H1 (cell line): Measurements from ENCODE around the gene GRM8. TPM values are rescaled to one million over a fixed set of nuclear protein-coding genes. Genes with fewer than 3 reads are reported as not detected.

Experiments used
- CTCF ChIA-PET: fragments of 300-600 bp; sonication (Branson Sonifier 250); formaldehyde crosslinking; loops from one replicate; lab custom pipeline; 2021; ENCODE audit not compliant: partially characterized antibody; lab: Charles Lee
- POLR2A ChIA-PET: fragments of 300-600 bp; sonication (Branson Sonifier 250); formaldehyde crosslinking; loops from one replicate; lab custom pipeline; 2021; ENCODE audit warnings: inconsistent platforms; ENCODE audit not compliant: partially characterized antibody; lab: Charles Lee
- DNase-seq, 2 experiments: peaks; one replicate each; pipeline versions ENCODE4 v3.0.0 to v3.0.0-alpha.2; 2010 to 2022; ENCODE audit warnings: low spot score in 2 of 2, low read depth in 1 of 2, mixed read lengths in 1 of 2
- FAIRE-seq: peaks from 2 replicates; lab custom pipeline; 2011; peaks lifted over from hg19 to GRCh38; lab: Jason Lieb, UNC
- H2AFZ ChIP-seq: 2 replicates; pipeline ENCODE4 v1.8.1; 2012; ENCODE audit warnings: low read length, inconsistent platforms
- H2AK5ac ChIP-seq: 2 replicates; pipeline ENCODE4 v1.6.1; 2013; ENCODE audit warnings: low read depth, low read length
- H2BK120ac ChIP-seq: replicated peaks from 2 replicates; pipeline ENCODE3; 2013; ENCODE audit warnings: low read depth, low read length, inconsistent platforms
- H2BK12ac ChIP-seq: 2 replicates; pipeline ENCODE4 v1.6.1; 2013; ENCODE audit warnings: low read depth, low read length
- H2BK15ac ChIP-seq: 2 replicates; pipeline ENCODE4 v1.6.1; 2013; ENCODE audit warnings: low read length
- H2BK20ac ChIP-seq: 2 replicates; pipeline ENCODE4 v1.6.1; 2013; ENCODE audit warnings: low read length
- H2BK5ac ChIP-seq: 2 replicates; pipeline ENCODE4 v1.6.1; 2013; ENCODE audit warnings: low read depth, low read length
- H3K14ac ChIP-seq: 2 replicates; pipeline ENCODE4 v1.6.1; 2013; ENCODE audit warnings: inconsistent platforms; ENCODE audit not compliant: insufficient read length
- H3K18ac ChIP-seq: 2 replicates; pipeline ENCODE4 v1.6.1; 2013; ENCODE audit warnings: low read length; ENCODE audit errors: extremely low read depth
- H3K23ac ChIP-seq: 2 replicates; pipeline ENCODE4 v1.6.1; 2013; ENCODE audit warnings: inconsistent platforms; ENCODE audit not compliant: insufficient read length
- H3K23me2 ChIP-seq: 2 replicates; pipeline ENCODE4 v1.6.1; 2013; ENCODE audit warnings: low read depth, low read length
- H3K27ac ChIP-seq: 2 replicates; pipeline ENCODE4 v1.6.1; 2011; ENCODE audit warnings: low read depth, low read length, inconsistent platforms
- H3K27me3 ChIP-seq, 4 experiments: replicated peaks in 1 of 4; 1 replicate in 1 of 4; 2 replicates in 3 of 4; pipeline versions ENCODE4 v1.6.1 to v1.8.1; 2011 to 2013; ENCODE audit warnings: low read length in 3 of 4, mild to moderate bottlenecking in 3 of 4, inconsistent platforms in 2 of 4, mixed read lengths in 2 of 4, moderate library complexity in 1 of 4; ENCODE audit not compliant: control insufficient read depth in 3 of 4, insufficient read depth in 3 of 4; ENCODE audit errors: extremely low read depth in 1 of 4
- H3K36me3 ChIP-seq, 4 experiments: 2 replicates each; pipeline versions ENCODE4 v1.6.1 to v1.8.1; 2011 to 2013; ENCODE audit warnings: mild to moderate bottlenecking in 4 of 4, low read length in 3 of 4, moderate library complexity in 2 of 4, control low read depth in 1 of 4, inconsistent platforms in 1 of 4; ENCODE audit not compliant: insufficient read depth in 4 of 4, control insufficient read depth in 2 of 4
- H3K4ac ChIP-seq: replicated peaks from 2 replicates; pipeline ENCODE3; 2013; ENCODE audit warnings: low read length, low read depth, mixed read lengths, inconsistent platforms; ENCODE audit not compliant: insufficient read length
- H3K4me1 ChIP-seq, 4 experiments: replicated peaks in 1 of 4; 1 replicate in 1 of 4; 2 replicates in 3 of 4; pipeline versions ENCODE4 v1.6.1 to v1.8.1; 2011 to 2013; ENCODE audit warnings: low read length in 3 of 4, inconsistent platforms in 2 of 4, mixed read lengths in 1 of 4; ENCODE audit not compliant: insufficient read depth in 4 of 4, control insufficient read depth in 3 of 4
- H3K4me2 ChIP-seq, 2 experiments: 2 replicates each; pipeline versions ENCODE4 v1.6.1 to v1.8.1; 2011 to 2013; ENCODE audit warnings: low read depth in 2 of 2, low read length in 2 of 2, control low read depth in 1 of 2, inconsistent platforms in 1 of 2, mild to moderate bottlenecking in 1 of 2; ENCODE audit not compliant: insufficient read depth in 1 of 2
- H3K4me3 ChIP-seq, 4 experiments: fragments of 200-600, 300-600 bp in 1 of 4; sonication (generic), shearing (Covaris generic), sonication (Bioruptor Twin) in 1 of 4; 2 replicates each; pipeline versions ENCODE4 v1.5.1 to v1.8.1; 2011 to 2016; ENCODE audit warnings: low read length in 4 of 4, low read depth in 3 of 4, control low read depth in 2 of 4, inconsistent platforms in 2 of 4, mild to moderate bottlenecking in 2 of 4, mixed read lengths in 1 of 4, moderate library complexity in 1 of 4; ENCODE audit not compliant: insufficient read depth in 2 of 4; ENCODE audit errors: extremely low read depth in 1 of 4
- H3K56ac ChIP-seq: replicated peaks from 2 replicates; pipeline ENCODE3; 2013; ENCODE audit warnings: low read depth, mild to moderate bottlenecking, mixed read lengths, low read length, inconsistent platforms; ENCODE audit not compliant: insufficient read length
- H3K79me1 ChIP-seq: 2 replicates; pipeline ENCODE4 v1.6.1; 2013; ENCODE audit warnings: low read depth, low read length, control low read depth
- H3K79me2 ChIP-seq, 2 experiments: 2 replicates each; pipeline versions ENCODE4 v1.6.1 to v1.8.1; 2012 to 2013; ENCODE audit warnings: low read length in 2 of 2, mild to moderate bottlenecking in 2 of 2, inconsistent platforms in 1 of 2; ENCODE audit not compliant: insufficient read depth in 2 of 2, control insufficient read depth in 1 of 2
- H3K9ac ChIP-seq, 4 experiments: replicated peaks in 1 of 4; 1 replicate in 1 of 4; 2 replicates in 3 of 4; pipeline versions ENCODE4 v1.6.1 to v1.8.1; 2011 to 2013; ENCODE audit warnings: low read depth in 3 of 4, low read length in 3 of 4, control low read depth in 2 of 4, mild to moderate bottlenecking in 2 of 4, moderate library complexity in 2 of 4, inconsistent platforms in 1 of 4; ENCODE audit errors: extremely low read depth in 1 of 4
- H3K9me3 ChIP-seq, 2 experiments: 2 replicates each; pipeline versions ENCODE4 v1.6.1 to v1.8.1; 2012 to 2013; ENCODE audit warnings: mild to moderate bottlenecking in 2 of 2, moderate library complexity in 2 of 2, control low read depth in 1 of 2, inconsistent platforms in 1 of 2, low read depth in 1 of 2, low read length in 1 of 2, mixed read lengths in 1 of 2; ENCODE audit not compliant: insufficient read depth in 2 of 2
- H4K20me1 ChIP-seq, 2 experiments: replicated peaks in 1 of 2; 2 replicates each; pipeline versions ENCODE3 to v1.8.1; 2011 to 2013; ENCODE audit warnings: inconsistent platforms in 2 of 2, low read length in 2 of 2, mild to moderate bottlenecking in 1 of 2; ENCODE audit not compliant: insufficient read depth in 2 of 2, control insufficient read depth in 1 of 2
- H4K5ac ChIP-seq: 2 replicates; pipeline ENCODE4 v1.6.1; 2013; ENCODE audit warnings: low read length, low read depth, mixed read lengths, inconsistent platforms; ENCODE audit not compliant: insufficient read length
- H4K8ac ChIP-seq: 2 replicates; pipeline ENCODE4 v1.8.0; 2013; ENCODE audit warnings: mild to moderate bottlenecking, moderate library complexity, low read length, inconsistent platforms; ENCODE audit not compliant: insufficient read depth; ENCODE audit errors: extremely low read depth
- H4K91ac ChIP-seq: replicated peaks from 2 replicates; pipeline ENCODE3; 2013; ENCODE audit warnings: low read length, mixed read lengths, inconsistent platforms; ENCODE audit not compliant: insufficient read length
- CBX5 ChIP-seq: fragments of 300-800, 300-1000 bp; sonication (generic); IDR thresholded peaks from 2 replicates; pipeline ENCODE4 v1.7.1; 2016; ENCODE audit warnings: antibody characterized with exemption, low read length, low read depth
- CEBPB ChIP-seq: IDR thresholded peaks from 2 replicates; pipeline ENCODE4 v1.6.1; 2012; ENCODE audit warnings: low read depth, low read length
- CHD2 ChIP-seq: IDR thresholded peaks from 2 replicates; pipeline ENCODE4 v1.6.1; 2012; ENCODE audit warnings: low read length, improper control_type of control experiment
- EGR1 ChIP-seq: IDR thresholded peaks from 2 replicates; pipeline ENCODE4 v1.6.1; 2011; ENCODE audit warnings: low read depth, low read length, borderline replicate concordance
- FOSL1 ChIP-seq: IDR thresholded peaks from 2 replicates; pipeline ENCODE4 v1.6.1; 2011; ENCODE audit warnings: mild to moderate bottlenecking, low read depth, low read length, moderate library complexity; ENCODE audit not compliant: insufficient read depth
- JUN ChIP-seq: IDR thresholded peaks from 2 replicates; pipeline ENCODE4 v1.6.1; 2011; ENCODE audit warnings: low read depth, mild to moderate bottlenecking, improper control_type of control experiment, low read length
- NANOG ChIP-seq: IDR thresholded peaks from 2 replicates; pipeline ENCODE4 v1.6.1; 2011; ENCODE audit warnings: low read length, low read depth, mild to moderate bottlenecking, inconsistent platforms; ENCODE audit not compliant: insufficient read depth, poor library complexity, severe bottlenecking
- PHF8 ChIP-seq: fragments of 200-600 bp; sonication (generic); conservative IDR thresholded peaks from 2 replicates; pipeline ENCODE4 v1.7.1; 2012; ENCODE audit warnings: low read depth, mild to moderate bottlenecking, inconsistent platforms, low read length, moderate library complexity
- RBBP5 ChIP-seq: IDR thresholded peaks from 2 replicates; pipeline ENCODE4 v1.7.1; 2012; ENCODE audit warnings: low read depth, mild to moderate bottlenecking, inconsistent platforms, low read length, moderate library complexity, borderline replicate concordance
- RXRA ChIP-seq: IDR thresholded peaks from 2 replicates; pipeline ENCODE4 v1.6.1; 2011; ENCODE audit warnings: low read depth, mild to moderate bottlenecking, low read length, moderate library complexity; ENCODE audit not compliant: insufficient read depth
- SIN3A ChIP-seq, 2 experiments: IDR thresholded peaks in 1 of 2; conservative IDR thresholded peaks in 1 of 2; 2 replicates each; pipeline ENCODE4 v1.6.1; 2011 to 2012; ENCODE audit warnings: low read length in 2 of 2, improper control_type of control experiment in 1 of 2, low read depth in 1 of 2, mild to moderate bottlenecking in 1 of 2
- SIRT6 ChIP-seq: IDR thresholded peaks from one replicate; pipeline ENCODE4 v1.7.1; 2012; ENCODE audit warnings: low read length, inconsistent platforms
- SIX5 ChIP-seq: IDR thresholded peaks from 2 replicates; pipeline ENCODE4 v1.6.1; 2011; ENCODE audit warnings: mild to moderate bottlenecking, low read depth, low read length
- SP4 ChIP-seq: IDR thresholded peaks from 2 replicates; pipeline ENCODE4 v1.6.1; 2012; ENCODE audit warnings: low read length, inconsistent platforms
- TCF12 ChIP-seq: IDR thresholded peaks from 2 replicates; pipeline ENCODE4 v1.6.1; 2011; ENCODE audit warnings: low read depth, mild to moderate bottlenecking, low read length
- ZNF274 ChIP-seq: IDR thresholded peaks from 2 replicates; pipeline ENCODE4 v1.7.0; 2012; ENCODE audit warnings: low read length, borderline replicate concordance; ENCODE audit errors: extremely low read depth
- WGBS, 2 experiments: shearing (Covaris generic) in 1 of 2; methylation state at CpG; one replicate each; pipeline versions ENCODE4 v1.1.6 to v1.1.7; 2013 to 2015; ENCODE audit warnings: low lambda C conversion rate in 2 of 2, mixed read lengths in 2 of 2, inconsistent platforms in 1 of 2, low coverage in 1 of 2, missing lambda C conversion rate in 1 of 2; ENCODE audit not compliant: insufficient replicate concordance in 2 of 2, insufficient coverage in 1 of 2, insufficient read length in 1 of 2; ENCODE audit errors: extremely low coverage in 1 of 2, missing lambda C conversion rate in 1 of 2; 5-methylcytosine and 5-hydroxymethylcytosine counted together
- polyA plus RNA-seq, 7 experiments: library from polyadenylated mRNA; depleted of rRNA in 3 of 7; stranded (reverse) in 5 of 7; unstranded in 2 of 7; fragments of >200 nt in 5 of 7; fragments of 200-250 nt in 2 of 7; gene quantifications; 1 replicate in 5 of 7; 2 replicates in 1 of 7; 4 replicates in 1 of 7; pipeline versions ENCODE4 v1.2.1 to v1.2.3, GENCODE V29; 2011 to 2013; ENCODE audit warnings: missing spikeins in 2 of 7, mixed read lengths in 2 of 7
- total RNA-seq: library from RNA; stranded (reverse); fragmentation: NEBNext Ultra II Directional; extraction: Animal tissue kit (Norgen Biotek cat#: 25700); gene quantifications from 2 replicates; pipeline ENCODE4 v1.2.1, GENCODE V29; 2021

The GRM8 gene
- total and polyA plus RNA-seq, 2 of the 8 experiments (the other 6 are each of a cell fraction or from before 2014, with no cell fraction given) = 2.6 to 2.8 TPM

DNA sequence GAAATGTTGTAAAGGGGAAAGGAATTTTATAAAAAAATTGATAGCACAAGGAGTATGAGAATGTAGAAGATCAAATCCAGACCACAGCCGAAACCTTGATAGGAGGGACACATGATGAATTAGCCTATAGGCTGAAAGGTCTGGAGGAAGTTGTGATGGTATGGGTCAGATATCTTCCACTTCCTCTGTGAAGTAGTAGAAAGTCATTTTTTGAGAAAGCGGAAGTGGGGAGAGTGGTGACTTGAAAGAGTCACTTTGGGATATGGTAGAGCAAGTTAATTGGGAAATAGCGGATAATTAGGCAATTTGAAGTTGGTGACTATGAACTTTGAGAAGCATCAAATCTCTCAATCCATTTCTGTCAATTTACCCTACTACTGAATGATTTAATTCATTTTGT, 99.4 kb downstream of the GRM8 start:
- Histone ChIP-seq H3K9ac (no peak overlapping the region), H3K36me3 (no peaks in the 10 kb centered on the region), H3K27ac (no peak overlapping the region), H3K23ac (no peak overlapping the region), H4K91ac (no peak overlapping the region), H4K8ac (no peak overlapping the region), H4K20me1 (no peaks in the 10 kb centered on the region), H4K5ac (no peak overlapping the region), H2BK120ac (no peak overlapping the region), H3K4ac (no peak overlapping the region), H3K4me3 (no peak overlapping the region), H3K27me3 (peaks cover 0 to 1% (median 0%) of the 10 kb centered on the region in 4 experiments; a peak in 1 of 7 replicates), H2AFZ (no peak overlapping the region), H3K9me3 (no peaks in the 10 kb centered on the region), H3K23me2 (no peaks in the 10 kb centered on the region), H3K56ac (no peak overlapping the region), H2BK20ac (no peak overlapping the region), H3K4me1 (no peaks in the 10 kb centered on the region), H3K14ac (no peak overlapping the region), H2BK5ac (no peak overlapping the region), H3K4me2 (no peak overlapping the region), H3K79me2 (no peaks in the 10 kb centered on the region), H2BK15ac (no peak overlapping the region), H2AK5ac (no peak overlapping the region), H2BK12ac (no peak overlapping the region), H3K18ac (no peak overlapping the region), H3K79me1 (no peaks in the 10 kb centered on the region)
- DNase-seq (no peak), FAIRE-seq (no peak)
- POLR2A ChIA-PET = no interaction called here
- CTCF ChIA-PET = interaction anchor here (0.7 to 2.4 kb wide), 8 partner anchors 9 to 432 kb away, joined by 3 to 9 read pairs (median 4); partner anchors contain the start of gene GCC1
- WGBS, 2 experiments = 90% methylated on average over 3 of the region's 3 CpGs; no CpG with 5 or more reads in 1 of the 2 experiments
- no peak for TF ChIP-seq SIN3A (conservative IDR thresholded peaks at IDR 0.05 in 1 of 2, IDR thresholded peaks at IDR 0.05 in 1 of 2; ENCODE audit: low read depth in 1 of 2, low read length in 2 of 2)
- no peak for TF ChIP-seq SIRT6
- no peak for TF ChIP-seq FOSL1
- TF ChIP-seq RBBP5 = no peak
- TF ChIP-seq EGR1 = no peak
- TF ChIP-seq NANOG = no peak
- no peak for TF ChIP-seq ZNF274
- TF ChIP-seq CHD2 = no peak
- no peak for TF ChIP-seq PHF8
- TF ChIP-seq RXRA = no peak
- no peak for TF ChIP-seq CBX5
- TF ChIP-seq SIX5 = no peak
- no peak for TF ChIP-seq CEBPB
- no peak for TF ChIP-seq JUN
- TF ChIP-seq SP4 = no peak
- no peak for TF ChIP-seq TCF12
